Measurements from ENCODE around the gene MRGPRX1.
"Not testable (repeated sequence)": the region's sequence is repeated elsewhere in the genome, so short reads cannot be mapped to it uniquely, and the experiment has no call there.

MRGPRX1 gene

DNA sequence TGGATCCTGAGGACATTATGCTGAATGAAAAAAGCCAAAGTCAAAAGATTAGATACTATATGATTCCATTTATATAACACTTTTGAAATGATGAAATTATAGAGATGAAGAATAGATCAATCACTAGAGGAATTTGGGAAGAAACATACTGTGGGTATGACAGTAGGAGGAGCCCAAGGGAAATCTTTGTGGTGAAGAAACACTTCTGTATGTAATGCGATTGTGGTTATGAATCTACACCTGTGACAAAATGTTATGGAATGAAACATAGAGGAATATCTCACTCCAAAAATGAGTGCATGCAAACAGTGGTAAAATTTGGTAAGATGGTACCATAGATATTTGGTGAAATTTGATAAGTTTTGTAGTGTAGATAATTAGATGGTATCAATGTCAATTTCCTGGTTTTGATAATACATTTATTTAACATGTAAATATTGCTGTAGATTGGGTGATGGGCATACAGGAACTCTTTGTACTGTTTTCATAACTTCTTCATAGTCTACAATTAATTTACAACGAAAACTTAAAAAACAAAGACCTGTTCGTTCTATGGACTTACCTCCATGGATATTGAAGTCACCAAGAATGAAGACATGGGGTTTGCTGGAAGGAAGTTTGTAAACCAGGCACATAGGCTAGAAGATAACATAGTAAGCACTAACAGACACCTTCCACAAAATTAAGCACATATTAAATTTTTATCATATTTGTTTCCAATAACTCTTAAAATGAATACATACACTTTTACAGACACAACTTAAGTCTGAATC, 11.5 kb downstream of the MRGPRX1 start:
- Histone ChIP-seq H3K36me3 (ENCODE audit: control insufficient read depth, low read depth, low read length) (no peaks in the 10 kb centered on the region), H3K9ac (ENCODE audit: low read length) (no peak overlapping the region), H3K9me3 (ENCODE audit: control insufficient read depth, low read depth, low read length) (no peaks in the 10 kb centered on the region), H3K4me1 (ENCODE audit: control insufficient read depth, low read depth, low read length) (no peaks in the 10 kb centered on the region), H3K27ac (ENCODE audit: low read length) (no peak overlapping the region), H3K4me3 (ENCODE audit: low read length) (no peak overlapping the region), H3K27me3 (ENCODE audit: control insufficient read depth, insufficient read depth, low read length) (no peaks in the 10 kb centered on the region)

DNA sequence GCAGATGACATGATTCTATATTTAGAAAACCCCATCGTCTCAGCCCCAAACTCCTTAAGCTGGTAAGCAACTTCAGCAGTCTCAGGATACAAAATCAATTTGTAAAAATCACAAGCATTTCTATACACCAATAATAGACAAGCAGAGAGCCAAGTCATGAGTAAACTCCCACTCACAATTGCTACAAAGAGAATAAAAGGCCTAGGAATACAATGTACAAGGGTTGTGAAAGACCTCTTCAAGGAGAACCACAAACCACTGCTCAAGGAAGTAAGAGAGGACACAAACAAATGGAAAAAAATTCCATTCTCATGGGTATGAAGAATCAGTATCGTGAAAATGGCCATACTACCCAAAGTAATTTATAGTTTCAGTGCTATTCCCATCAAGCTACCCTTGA, 13.8 kb downstream of the MRGPRX1 start:
- H3K36me3 ChIP-seq (ENCODE audit: control insufficient read depth, low read depth, low read length); H3K4me3 ChIP-seq (ENCODE audit: low read length); H3K27me3 ChIP-seq (ENCODE audit: control insufficient read depth, insufficient read depth, low read length); H3K9ac ChIP-seq (ENCODE audit: low read length); H3K9me3 ChIP-seq (ENCODE audit: control insufficient read depth, low read depth, low read length); H3K4me1 ChIP-seq (ENCODE audit: control insufficient read depth, low read depth, low read length); H3K27ac ChIP-seq (ENCODE audit: low read length): not testable (repeated sequence)

DNA sequence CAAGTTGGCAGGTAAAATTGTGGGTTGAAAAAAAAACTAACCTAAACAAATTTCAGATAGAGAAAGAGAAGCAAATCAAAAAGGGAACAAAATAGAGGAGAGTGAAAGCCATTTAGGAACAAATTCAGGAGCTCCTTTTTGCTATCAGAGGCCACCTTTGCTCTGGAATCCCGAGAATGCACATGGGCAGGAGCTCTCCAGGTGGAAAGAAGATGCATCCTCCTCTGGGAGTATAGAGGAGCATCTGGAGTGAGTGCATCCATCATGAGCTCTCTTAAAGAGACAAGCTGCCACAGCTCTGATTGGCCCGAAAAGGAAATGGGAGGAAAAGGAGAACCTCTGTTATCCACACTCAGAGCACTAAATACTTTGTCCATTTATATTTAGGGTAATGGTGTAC, 26.3 kb downstream of the MRGPRX1 start:
- Histone ChIP-seq H3K27me3 (ENCODE audit: control insufficient read depth, insufficient read depth, low read length) (no peaks in the 10 kb centered on the region), H3K36me3 (ENCODE audit: control insufficient read depth, low read depth, low read length) (no peaks in the 10 kb centered on the region), H3K9ac (ENCODE audit: low read length) (no peak overlapping the region), H3K27ac (ENCODE audit: low read length) (no peak overlapping the region), H3K4me1 (ENCODE audit: control insufficient read depth, low read depth, low read length) (no peaks in the 10 kb centered on the region), H3K9me3 (ENCODE audit: control insufficient read depth, low read depth, low read length) (no peaks in the 10 kb centered on the region), H3K4me3 (ENCODE audit: low read length) (no peak overlapping the region)

DNA sequence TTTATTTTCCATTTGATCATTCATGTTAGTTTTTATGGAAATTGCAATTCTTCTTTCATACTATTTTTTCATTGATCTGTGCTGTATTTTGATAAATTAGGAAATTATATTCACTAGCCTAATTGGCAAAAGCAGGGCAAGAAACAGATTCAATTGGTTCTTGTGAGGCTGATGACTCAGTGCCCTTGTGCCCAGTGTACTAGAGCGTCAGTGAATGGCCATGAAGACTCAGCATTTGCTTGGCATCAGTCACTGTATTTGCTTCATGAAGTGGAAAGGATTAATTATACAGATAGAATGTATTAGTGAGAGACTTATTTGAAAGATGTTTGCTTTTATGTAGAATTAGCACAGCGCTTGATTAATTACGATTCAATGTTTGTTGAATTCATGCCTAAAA, 31.8 kb downstream of the MRGPRX1 start:
- Histone ChIP-seq H3K4me3 (ENCODE audit: low read length) (no peak overlapping the region), H3K27me3 (ENCODE audit: control insufficient read depth, insufficient read depth, low read length) (no peaks in the 10 kb centered on the region), H3K27ac (ENCODE audit: low read length) (no peak overlapping the region), H3K9me3 (ENCODE audit: control insufficient read depth, low read depth, low read length) (no peaks in the 10 kb centered on the region), H3K9ac (ENCODE audit: low read length) (no peak overlapping the region), H3K36me3 (ENCODE audit: control insufficient read depth, low read depth, low read length) (no peaks in the 10 kb centered on the region), H3K4me1 (ENCODE audit: control insufficient read depth, low read depth, low read length) (no peaks in the 10 kb centered on the region)

DNA sequence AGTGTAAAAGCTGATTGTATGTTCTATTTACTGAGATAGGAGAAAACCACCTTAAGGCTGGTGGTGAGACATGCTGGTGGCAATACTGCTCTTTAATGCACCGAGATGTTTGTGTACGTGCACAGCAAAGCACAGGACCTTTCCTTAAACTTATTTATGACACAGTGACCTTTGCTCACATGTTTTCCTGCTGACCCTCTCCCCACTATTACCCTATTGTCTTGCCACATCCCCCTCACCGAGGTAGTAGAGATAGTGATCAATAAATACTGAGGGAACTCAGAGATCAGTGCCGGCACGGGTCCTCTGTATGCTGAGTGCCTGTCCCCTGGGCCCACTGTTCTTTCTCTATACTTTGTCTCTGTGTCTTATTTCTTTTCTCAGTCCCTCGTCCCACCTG, 38.6 kb downstream of the MRGPRX1 start:
- not testable (repeated sequence) for H3K9ac ChIP-seq (ENCODE audit: low read length); H3K36me3 ChIP-seq (ENCODE audit: control insufficient read depth, low read depth, low read length); H3K9me3 ChIP-seq (ENCODE audit: control insufficient read depth, low read depth, low read length); H3K27me3 ChIP-seq (ENCODE audit: control insufficient read depth, insufficient read depth, low read length); H3K4me3 ChIP-seq (ENCODE audit: low read length); H3K27ac ChIP-seq (ENCODE audit: low read length); H3K4me1 ChIP-seq (ENCODE audit: control insufficient read depth, low read depth, low read length)

DNA sequence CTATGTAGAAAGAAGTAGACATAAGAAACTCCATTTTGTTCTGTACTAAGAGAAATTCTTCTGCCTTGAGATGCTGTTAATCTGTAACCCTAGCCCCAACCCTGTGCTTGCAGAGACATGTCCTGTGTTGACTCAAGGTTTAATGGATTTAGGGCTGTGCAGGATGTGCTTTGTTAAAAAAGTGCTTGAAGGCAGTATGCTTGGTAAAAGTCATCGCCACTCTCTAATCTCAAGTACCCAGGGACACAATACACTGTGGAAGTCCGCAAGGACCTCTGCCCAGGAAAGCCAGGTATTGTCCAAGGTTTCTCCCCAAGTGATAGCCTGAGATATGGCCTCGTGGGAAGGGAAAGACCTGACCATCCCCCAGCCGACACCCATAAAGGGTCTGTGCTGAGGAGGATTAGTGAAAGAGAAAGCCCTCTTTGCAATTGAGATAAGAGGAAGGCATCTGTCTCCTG, 39.0 kb downstream of the MRGPRX1 start:
- not testable (repeated sequence) for H3K9ac ChIP-seq (ENCODE audit: low read length); H3K36me3 ChIP-seq (ENCODE audit: control insufficient read depth, low read depth, low read length); H3K27me3 ChIP-seq (ENCODE audit: control insufficient read depth, insufficient read depth, low read length); H3K27ac ChIP-seq (ENCODE audit: low read length); H3K4me1 ChIP-seq (ENCODE audit: control insufficient read depth, low read depth, low read length); H3K4me3 ChIP-seq (ENCODE audit: low read length); H3K9me3 ChIP-seq (ENCODE audit: control insufficient read depth, low read depth, low read length)

DNA sequence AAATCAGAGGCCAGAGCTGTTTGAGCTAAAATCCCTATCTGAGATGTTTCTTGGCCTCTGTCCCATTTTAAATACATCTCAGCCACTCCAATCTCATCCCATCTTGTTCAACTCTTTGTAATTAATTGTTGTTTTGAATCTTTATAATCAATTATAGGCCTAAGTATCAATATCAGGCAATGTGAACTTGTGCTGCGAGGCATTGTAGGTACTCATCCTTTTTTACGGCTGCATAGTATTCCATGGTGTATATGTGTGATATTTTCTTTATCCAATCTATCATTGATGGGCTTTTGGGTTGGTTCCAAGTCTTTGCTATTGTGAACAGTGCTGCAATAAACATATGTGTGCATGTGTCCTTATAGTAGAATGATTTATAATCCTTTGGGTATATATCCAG, 47.5 kb downstream of the MRGPRX1 start:
- H3K36me3 ChIP-seq (ENCODE audit: control insufficient read depth, low read depth, low read length); H3K27me3 ChIP-seq (ENCODE audit: control insufficient read depth, insufficient read depth, low read length); H3K4me3 ChIP-seq (ENCODE audit: low read length); H3K9me3 ChIP-seq (ENCODE audit: control insufficient read depth, low read depth, low read length); H3K27ac ChIP-seq (ENCODE audit: low read length); H3K4me1 ChIP-seq (ENCODE audit: control insufficient read depth, low read depth, low read length); H3K9ac ChIP-seq (ENCODE audit: low read length): not testable (repeated sequence)

DNA sequence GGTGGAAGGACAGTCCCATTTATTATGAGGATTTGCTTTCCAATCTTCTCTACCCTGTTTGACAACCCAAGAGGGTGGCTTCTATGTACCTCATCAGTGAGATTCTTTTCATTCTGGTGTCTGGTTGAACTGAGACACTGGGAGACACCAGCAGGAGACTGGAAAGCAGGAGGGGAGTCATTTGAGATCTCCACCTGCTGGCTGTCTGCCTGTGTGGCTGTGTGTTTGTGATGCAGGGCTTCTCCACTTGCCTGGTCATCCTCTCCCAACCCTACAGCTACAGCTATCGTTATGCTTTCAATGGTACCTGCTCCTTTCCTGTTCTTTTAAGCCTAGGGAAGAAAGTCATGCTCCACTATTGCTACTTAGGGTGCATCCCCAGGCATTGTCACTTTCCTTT, 48.6 kb downstream of the MRGPRX1 start:
- Histone ChIP-seq H3K27me3 (ENCODE audit: control insufficient read depth, insufficient read depth, low read length) (no peaks in the 10 kb centered on the region), H3K9me3 (ENCODE audit: control insufficient read depth, low read depth, low read length) (no peaks in the 10 kb centered on the region), H3K36me3 (ENCODE audit: control insufficient read depth, low read depth, low read length) (no peaks in the 10 kb centered on the region)

More for the DNA sequence above, 48.6 kb downstream of the MRGPRX1 start:
- Histone ChIP-seq H3K4me3 (ENCODE audit: low read length) (no peak overlapping the region), H3K4me1 (ENCODE audit: control insufficient read depth, low read depth, low read length) (no peaks in the 10 kb centered on the region), H3K27ac (ENCODE audit: low read length) (no peak overlapping the region), H3K9ac (ENCODE audit: low read length) (no peak overlapping the region)
